IPS-15b (cell line): Measurements from ENCODE around the gene KIRREL3.

Experiments
- H3K27me3 ChIP-seq: one replicate; pipeline ENCODE4 v1.6.1; 2013; ENCODE audit warnings: low read length; ENCODE audit not compliant: control insufficient read depth, insufficient read depth
- H3K36me3 ChIP-seq: one replicate; pipeline ENCODE4 v1.6.1; 2013; ENCODE audit warnings: low read length; ENCODE audit not compliant: control insufficient read depth, insufficient read depth
- H3K4me1 ChIP-seq: one replicate; pipeline ENCODE4 v1.6.1; 2013; ENCODE audit warnings: mild to moderate bottlenecking, low read length; ENCODE audit not compliant: control insufficient read depth, insufficient read depth
- H3K4me3 ChIP-seq: one replicate; pipeline ENCODE4 v1.5.1; 2013; ENCODE audit warnings: low read depth, low read length
- H3K9ac ChIP-seq: one replicate; pipeline ENCODE4 v1.6.1; 2013; ENCODE audit warnings: low read depth, mild to moderate bottlenecking, low read length
- H3K9me3 ChIP-seq: one replicate; pipeline ENCODE4 v1.6.1; 2013; ENCODE audit warnings: mild to moderate bottlenecking, low read length; ENCODE audit not compliant: control insufficient read depth, insufficient read depth

Gene KIRREL3

GRCh38 chr11:126461996-126462395, 538.6 kb downstream of the KIRREL3 start:
- no peaks in the 10 kb centered on the region for H3K27me3 ChIP-seq
- H3K4me1 ChIP-seq = no peaks in the 10 kb centered on the region
- no peaks in the 10 kb centered on the region for H3K9me3 ChIP-seq
- H3K9ac ChIP-seq = no peak overlapping the region
- H3K4me3 ChIP-seq = no peak overlapping the region
- no peaks in the 10 kb centered on the region for H3K36me3 ChIP-seq

GRCh38 chr11:126461096-126461440, 539.5 kb downstream of the KIRREL3 start:
- no peaks in the 10 kb centered on the region for H3K36me3 ChIP-seq
- no peak overlapping the region for H3K4me3 ChIP-seq
- H3K4me1 ChIP-seq = no peaks in the 10 kb centered on the region
- no peaks in the 10 kb centered on the region for H3K9me3 ChIP-seq
- no peak overlapping the region for H3K9ac ChIP-seq
- H3K27me3 ChIP-seq = no peaks in the 10 kb centered on the region

- Histone ChIP-seq H3K4me1 (no peaks in the 10 kb centered on the region), H3K9me3 (no peaks in the 10 kb centered on the region), H3K9ac (no peak overlapping the region), H3K36me3 (no peaks in the 10 kb centered on the region), H3K27me3 (no peaks in the 10 kb centered on the region), H3K4me3 (no peak overlapping the region)
Observed at GRCh38 chr11:126460417-126461095, 540.0 kb downstream of the KIRREL3 start.

GRCh38 chr11:126459691-126460281, 540.8 kb downstream of the KIRREL3 start:
- Histone ChIP-seq H3K9ac (no peak overlapping the region), H3K4me1 (no peaks in the 10 kb centered on the region), H3K36me3 (no peaks in the 10 kb centered on the region), H3K4me3 (no peak overlapping the region), H3K9me3 (no peaks in the 10 kb centered on the region), H3K27me3 (no peaks in the 10 kb centered on the region)

- no peaks in the 10 kb centered on the region for H3K27me3 ChIP-seq
- no peak overlapping the region for H3K9ac ChIP-seq
- no peaks in the 10 kb centered on the region for H3K36me3 ChIP-seq
- H3K4me3 ChIP-seq = no peak overlapping the region
- no peaks in the 10 kb centered on the region for H3K4me1 ChIP-seq
- no peaks in the 10 kb centered on the region for H3K9me3 ChIP-seq
Observed at GRCh38 chr11:126457817-126458216, 542.8 kb downstream of the KIRREL3 start.

GRCh38 chr11:126456783-126457542, 543.6 kb downstream of the KIRREL3 start:
- no peaks in the 10 kb centered on the region for H3K36me3 ChIP-seq
- H3K4me1 ChIP-seq = no peaks in the 10 kb centered on the region
- no peak overlapping the region for H3K4me3 ChIP-seq
- no peaks in the 10 kb centered on the region for H3K27me3 ChIP-seq
- H3K9ac ChIP-seq = no peak overlapping the region
- H3K9me3 ChIP-seq = no peaks in the 10 kb centered on the region

- Histone ChIP-seq H3K4me3 (no peak overlapping the region), H3K9me3 (no peaks in the 10 kb centered on the region), H3K9ac (no peak overlapping the region), H3K27me3 (no peaks in the 10 kb centered on the region), H3K36me3 (no peaks in the 10 kb centered on the region), H3K4me1 (no peaks in the 10 kb centered on the region)
Observed at GRCh38 chr11:126456089-126456488, 544.5 kb downstream of the KIRREL3 start.

- Histone ChIP-seq H3K9ac (no peak overlapping the region), H3K4me1 (no peaks in the 10 kb centered on the region)
Observed at GRCh38 chr11:126452241-126453101, 548.1 kb downstream of the KIRREL3 start.

GRCh38 chr11:126451211-126451802, 549.3 kb downstream of the KIRREL3 start:
- H3K4me3 ChIP-seq = no peak overlapping the region
- no peaks in the 10 kb centered on the region for H3K4me1 ChIP-seq
- no peak overlapping the region for H3K9ac ChIP-seq
- H3K9me3 ChIP-seq = no peaks in the 10 kb centered on the region
- no peaks in the 10 kb centered on the region for H3K27me3 ChIP-seq
- no peaks in the 10 kb centered on the region for H3K36me3 ChIP-seq

More at GRCh38 chr11:126452241-126453101, 548.1 kb downstream of the KIRREL3 start:
- H3K4me3 ChIP-seq = no peak overlapping the region
- H3K36me3 ChIP-seq = no peaks in the 10 kb centered on the region
- no peaks in the 10 kb centered on the region for H3K9me3 ChIP-seq
- no peaks in the 10 kb centered on the region for H3K27me3 ChIP-seq

- Histone ChIP-seq H3K27me3 (no peaks in the 10 kb centered on the region), H3K4me3 (no peak overlapping the region), H3K9ac (no peak overlapping the region), H3K36me3 (no peaks in the 10 kb centered on the region), H3K4me1 (no peaks in the 10 kb centered on the region), H3K9me3 (no peaks in the 10 kb centered on the region)
Observed at GRCh38 chr11:126450806-126451205, 549.8 kb downstream of the KIRREL3 start.

GRCh38 chr11:126450198-126450597, 550.4 kb downstream of the KIRREL3 start:
- Histone ChIP-seq H3K4me1 (no peaks in the 10 kb centered on the region), H3K4me3 (no peak overlapping the region), H3K9me3 (no peaks in the 10 kb centered on the region), H3K36me3 (no peaks in the 10 kb centered on the region), H3K27me3 (no peaks in the 10 kb centered on the region), H3K9ac (no peak overlapping the region)
